ENCODE results near the gene AHRR. TPM values are rescaled to one million over a fixed set of nuclear protein-coding genes. Genes with fewer than 3 reads are reported as not detected.
A peak's percentile ranks its signal among the peaks of the same experiment; 100 is the strongest.
"Not testable (repeated sequence)": the region's sequence is repeated elsewhere in the genome, so short reads cannot be mapped to it uniquely, and the experiment has no call there.

AHRR gene
- total RNA-seq: 0.52 TPM
- polyA plus RNA-seq: 0.34 TPM
- long read RNA-seq, donor 1: 0 reads
- long read RNA-seq, donor 2: 0 reads
- long read RNA-seq, donor 3: 0 reads
- long read RNA-seq, donor 4: 0 reads
- long read RNA-seq, donor 5: 0 reads
- long read RNA-seq, donor 6: 0 reads
- long read RNA-seq, donor 7: 0 reads
- long read RNA-seq, donor 8: 0 reads
- long read RNA-seq, donor 9: 0 reads
- long read RNA-seq, donor 10: 0 reads

GRCh38 chr5:321230-321725, at the start of gene AHRR:
Gene AHRR (plus strand): TSS chr5:321714. CDS start chr5:343903, 22,189 bp downstream.
- H3K4me1 ChIP-seq (ENCODE audit: control insufficient read depth in 2 of 2, insufficient read depth in 2 of 2, low read length in 2 of 2): peaks cover 0 to 24% of the 10 kb centered on the region in 2 donors
- H3K4me3 ChIP-seq (ENCODE audit: low read length in 2 of 2): peak within 1 kb of the TSS in 1 of 2 donors; percentile 24
- 1% methylated on average over 51 of the region's 51 CpGs for WGBS
- peaks cover 4 to 7% of the 10 kb centered on the region in 2 donors for H3K36me3 ChIP-seq (ENCODE audit: control insufficient read depth in 2 of 2, insufficient read depth in 2 of 2, low read length in 1 of 2)
- H3K27ac ChIP-seq (ENCODE audit: low read depth in 1 of 2, low read length in 1 of 2): no peak within 1 kb of the TSS
- DNase-seq (ENCODE audit: low read depth in 6 of 9, low spot score in 9 of 9): no peak
- H3K27me3 ChIP-seq (ENCODE audit: control insufficient read depth in 2 of 2, insufficient read depth in 1 of 2, low read length in 1 of 2): peaks cover 53 to 75% of the 10 kb centered on the region in 2 donors
- H3K9me3 ChIP-seq (ENCODE audit: control insufficient read depth in 2 of 2, insufficient read depth in 1 of 2, low read length in 1 of 2): peaks cover 5% of the 10 kb centered on the region in 2 donors

GRCh38 chr5:271828-272167, 49.7 kb upstream of the AHRR start:
- WGBS: under 1% methylated on average over 41 of the region's 41 CpGs
- not testable (repeated sequence) for DNase-seq (ENCODE audit: low read depth in 6 of 9, low spot score in 9 of 9); H3K27me3 ChIP-seq (ENCODE audit: control insufficient read depth in 2 of 2, insufficient read depth in 1 of 2, low read length in 1 of 2); H3K9me3 ChIP-seq (ENCODE audit: control insufficient read depth in 2 of 2, insufficient read depth in 1 of 2, low read length in 1 of 2); H3K4me1 ChIP-seq (ENCODE audit: control insufficient read depth in 2 of 2, insufficient read depth in 2 of 2, low read length in 2 of 2)
- Histone ChIP-seq H3K27ac (ENCODE audit: low read depth in 1 of 2, low read length in 1 of 2) (peak overlapping the region in 1 of 2 donors; percentile 76), H3K4me3 (ENCODE audit: low read length in 2 of 2) (peak overlapping the region; percentile 63 to 85), H3K36me3 (ENCODE audit: control insufficient read depth in 2 of 2, insufficient read depth in 2 of 2, low read length in 1 of 2) (peaks cover 16 to 18% of the 10 kb centered on the region in 2 donors)

- not testable (repeated sequence) for H3K27ac ChIP-seq (ENCODE audit: low read depth in 1 of 2, low read length in 1 of 2); H3K4me3 ChIP-seq (ENCODE audit: low read length in 2 of 2); H3K27me3 ChIP-seq (ENCODE audit: control insufficient read depth in 2 of 2, insufficient read depth in 1 of 2, low read length in 1 of 2); H3K4me1 ChIP-seq (ENCODE audit: control insufficient read depth in 2 of 2, insufficient read depth in 2 of 2, low read length in 2 of 2); H3K9me3 ChIP-seq (ENCODE audit: control insufficient read depth in 2 of 2, insufficient read depth in 1 of 2, low read length in 1 of 2); DNase-seq (ENCODE audit: low read depth in 6 of 9, low spot score in 9 of 9)
- WGBS: 98% methylated on average over 9 of the region's 9 CpGs
- H3K36me3 ChIP-seq (ENCODE audit: control insufficient read depth in 2 of 2, insufficient read depth in 2 of 2, low read length in 1 of 2): peaks cover 14 to 16% of the 10 kb centered on the region in 2 donors
Measured at GRCh38 chr5:273091-273490, 48.4 kb upstream of the AHRR start.

GRCh38 chr5:273491-273890, 48.0 kb upstream of the AHRR start:
- peaks cover 14 to 16% of the 10 kb centered on the region in 2 donors for H3K36me3 ChIP-seq (ENCODE audit: control insufficient read depth in 2 of 2, insufficient read depth in 2 of 2, low read length in 1 of 2)
- DNase-seq (ENCODE audit: low read depth in 6 of 9, low spot score in 9 of 9); H3K4me1 ChIP-seq (ENCODE audit: control insufficient read depth in 2 of 2, insufficient read depth in 2 of 2, low read length in 2 of 2); H3K27me3 ChIP-seq (ENCODE audit: control insufficient read depth in 2 of 2, insufficient read depth in 1 of 2, low read length in 1 of 2); H3K9me3 ChIP-seq (ENCODE audit: control insufficient read depth in 2 of 2, insufficient read depth in 1 of 2, low read length in 1 of 2); H3K4me3 ChIP-seq (ENCODE audit: low read length in 2 of 2); H3K27ac ChIP-seq (ENCODE audit: low read depth in 1 of 2, low read length in 1 of 2): not testable (repeated sequence)
- 98% methylated on average over 7 of the region's 7 CpGs for whole genome bisulfite sequencing

GRCh38 chr5:274346-274745, 47.2 kb upstream of the AHRR start:
- not testable (repeated sequence) for H3K4me3 ChIP-seq (ENCODE audit: low read length in 2 of 2); H3K9me3 ChIP-seq (ENCODE audit: control insufficient read depth in 2 of 2, insufficient read depth in 1 of 2, low read length in 1 of 2); DNase-seq (ENCODE audit: low read depth in 6 of 9, low spot score in 9 of 9); H3K27me3 ChIP-seq (ENCODE audit: control insufficient read depth in 2 of 2, insufficient read depth in 1 of 2, low read length in 1 of 2); H3K27ac ChIP-seq (ENCODE audit: low read depth in 1 of 2, low read length in 1 of 2); H3K4me1 ChIP-seq (ENCODE audit: control insufficient read depth in 2 of 2, insufficient read depth in 2 of 2, low read length in 2 of 2)
- H3K36me3 ChIP-seq (ENCODE audit: control insufficient read depth in 2 of 2, insufficient read depth in 2 of 2, low read length in 1 of 2): peaks cover 14 to 18% of the 10 kb centered on the region in 2 donors
- WGBS: 99% methylated on average over 7 of the region's 7 CpGs

- Histone ChIP-seq H3K36me3 (ENCODE audit: control insufficient read depth in 2 of 2, insufficient read depth in 2 of 2, low read length in 1 of 2) (peaks cover 23 to 30% of the 10 kb centered on the region in 2 donors), H3K27me3 (ENCODE audit: control insufficient read depth in 2 of 2, insufficient read depth in 1 of 2, low read length in 1 of 2) (no peaks in the 10 kb centered on the region), H3K27ac (ENCODE audit: low read depth in 1 of 2, low read length in 1 of 2) (no peak overlapping the region), H3K4me3 (ENCODE audit: low read length in 2 of 2) (no peak overlapping the region), H3K9me3 (ENCODE audit: control insufficient read depth in 2 of 2, insufficient read depth in 1 of 2, low read length in 1 of 2) (no peaks in the 10 kb centered on the region), H3K4me1 (ENCODE audit: control insufficient read depth in 2 of 2, insufficient read depth in 2 of 2, low read length in 2 of 2) (no peaks in the 10 kb centered on the region)
- 98% methylated on average over 9 of the region's 9 CpGs for WGBS
- no peak for DNase-seq (ENCODE audit: low read depth in 6 of 9, low spot score in 9 of 9)
Measured at GRCh38 chr5:278646-279045, 42.9 kb upstream of the AHRR start.

- WGBS: 88% methylated on average over 14 of the region's 14 CpGs
- not testable (repeated sequence) for DNase-seq (ENCODE audit: low read depth in 6 of 9, low spot score in 9 of 9); H3K4me3 ChIP-seq (ENCODE audit: low read length in 2 of 2); H3K27ac ChIP-seq (ENCODE audit: low read depth in 1 of 2, low read length in 1 of 2); H3K4me1 ChIP-seq (ENCODE audit: control insufficient read depth in 2 of 2, insufficient read depth in 2 of 2, low read length in 2 of 2); H3K9me3 ChIP-seq (ENCODE audit: control insufficient read depth in 2 of 2, insufficient read depth in 1 of 2, low read length in 1 of 2); H3K27me3 ChIP-seq (ENCODE audit: control insufficient read depth in 2 of 2, insufficient read depth in 1 of 2, low read length in 1 of 2)
- H3K36me3 ChIP-seq (ENCODE audit: control insufficient read depth in 2 of 2, insufficient read depth in 2 of 2, low read length in 1 of 2): peaks cover 23 to 30% of the 10 kb centered on the region in 2 donors
Measured at GRCh38 chr5:279051-279665, 42.4 kb upstream of the AHRR start.

GRCh38 chr5:285991-286557, 35.4 kb upstream of the AHRR start:
- Histone ChIP-seq H3K4me3 (ENCODE audit: low read length in 2 of 2) (no peak overlapping the region), H3K27ac (ENCODE audit: low read depth in 1 of 2, low read length in 1 of 2) (no peak overlapping the region), H3K36me3 (ENCODE audit: control insufficient read depth in 2 of 2, insufficient read depth in 2 of 2, low read length in 1 of 2) (peaks cover 33 to 48% of the 10 kb centered on the region in 2 donors), H3K27me3 (ENCODE audit: control insufficient read depth in 2 of 2, insufficient read depth in 1 of 2, low read length in 1 of 2) (no peaks in the 10 kb centered on the region), H3K9me3 (ENCODE audit: control insufficient read depth in 2 of 2, insufficient read depth in 1 of 2, low read length in 1 of 2) (peaks cover 3 to 13% of the 10 kb centered on the region in 2 donors), H3K4me1 (ENCODE audit: control insufficient read depth in 2 of 2, insufficient read depth in 2 of 2, low read length in 2 of 2) (no peaks in the 10 kb centered on the region)
- DNase-seq (ENCODE audit: low read depth in 6 of 9, low spot score in 9 of 9): no peak
- 98% methylated on average over 14 of the region's 14 CpGs for WGBS

- DNase-seq (ENCODE audit: low read depth in 6 of 9, low spot score in 9 of 9); H3K4me3 ChIP-seq (ENCODE audit: low read length in 2 of 2); H3K27me3 ChIP-seq (ENCODE audit: control insufficient read depth in 2 of 2, insufficient read depth in 1 of 2, low read length in 1 of 2); H3K27ac ChIP-seq (ENCODE audit: low read depth in 1 of 2, low read length in 1 of 2); H3K4me1 ChIP-seq (ENCODE audit: control insufficient read depth in 2 of 2, insufficient read depth in 2 of 2, low read length in 2 of 2): not testable (repeated sequence)
- Histone ChIP-seq H3K36me3 (ENCODE audit: control insufficient read depth in 2 of 2, insufficient read depth in 2 of 2, low read length in 1 of 2) (peaks cover 17 to 25% of the 10 kb centered on the region in 2 donors), H3K9me3 (ENCODE audit: control insufficient read depth in 2 of 2, insufficient read depth in 1 of 2, low read length in 1 of 2) (peaks cover 3 to 14% of the 10 kb centered on the region in 2 donors)
- WGBS: 96% methylated on average over 13 of the region's 13 CpGs
Measured at GRCh38 chr5:290200-290599, 31.3 kb upstream of the AHRR start.

All from thymus (tissue), 14 donors.